NCI-H187 treated with DMSO at 0.1 percent for 48 hours (cell line): Measurements from ENCODE around the gene SDS.

Experiments used
- DNase-seq: peaks from one replicate; lab custom pipeline; 2025; lab: John Stamatoyannopoulos, UW

The SDS gene

DNA sequence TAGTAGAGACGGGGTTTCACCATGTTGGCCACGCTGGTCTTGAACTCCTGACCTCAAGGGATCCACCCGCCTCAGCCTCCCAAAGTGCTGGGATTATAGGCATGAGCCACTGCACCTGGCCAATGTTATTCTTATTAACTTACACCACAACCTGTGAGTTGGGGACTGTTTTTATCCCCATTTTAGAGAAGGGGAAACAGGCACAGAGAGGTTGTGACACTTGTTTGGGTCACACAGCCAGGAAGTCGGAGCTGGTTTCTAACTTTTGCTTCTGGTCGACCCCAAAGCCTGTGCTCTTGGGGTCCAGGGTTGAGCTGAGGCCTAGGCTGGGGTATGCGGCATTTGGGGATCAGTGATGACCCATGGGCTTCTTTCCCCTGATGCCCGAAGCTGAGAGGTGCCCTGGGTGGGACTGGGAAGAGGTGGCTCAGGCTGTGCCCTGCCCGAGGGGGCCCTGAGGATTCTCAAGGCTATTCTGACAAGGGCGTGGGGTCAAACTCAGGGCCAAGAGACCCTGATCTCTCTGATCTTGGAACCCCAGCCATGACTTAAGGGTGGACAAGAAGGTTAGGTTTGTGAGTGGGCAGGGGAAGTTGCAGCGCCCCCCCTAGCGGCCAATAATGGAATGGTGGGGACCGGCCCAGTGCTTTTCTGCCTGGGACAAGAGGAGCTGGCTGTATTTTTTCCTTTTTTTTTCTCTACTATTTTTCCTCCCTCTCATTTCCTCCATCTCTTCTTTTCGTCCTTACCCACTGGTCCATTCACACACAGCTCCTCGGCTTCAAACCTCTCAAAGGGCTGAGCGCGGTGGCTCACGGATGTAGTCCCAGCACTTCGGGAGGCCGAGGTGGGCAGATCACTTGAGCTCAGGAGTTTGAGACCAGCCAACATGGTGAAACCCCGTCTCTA is 21.5 kb upstream of the SDS start:
- DNase-seq: no peak

DNA sequence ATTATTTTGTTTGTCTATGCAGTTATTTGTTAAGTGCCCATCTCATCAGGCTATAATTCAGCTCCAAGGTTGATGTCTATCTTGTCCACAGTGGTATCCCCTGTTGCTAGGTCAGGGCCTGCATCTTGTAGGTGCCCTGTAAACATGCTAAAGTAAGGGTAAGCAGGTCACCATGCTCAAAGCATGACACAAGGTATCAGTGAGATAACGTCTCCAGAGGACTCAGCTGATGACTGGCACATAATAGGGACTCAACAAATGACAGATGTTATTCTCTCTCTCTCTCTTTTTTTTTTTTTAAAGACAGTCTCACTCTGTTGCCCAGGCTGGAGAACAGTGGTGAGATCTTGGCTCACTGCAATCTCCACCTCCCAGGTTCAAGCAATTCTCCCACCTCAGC is 20.8 kb upstream of the SDS start:
- no peak for DNase-seq

- no peak for DNase-seq
Observed at GRCh38 chr12:113422886-113423669, 19.4 kb upstream of the SDS start.

DNA sequence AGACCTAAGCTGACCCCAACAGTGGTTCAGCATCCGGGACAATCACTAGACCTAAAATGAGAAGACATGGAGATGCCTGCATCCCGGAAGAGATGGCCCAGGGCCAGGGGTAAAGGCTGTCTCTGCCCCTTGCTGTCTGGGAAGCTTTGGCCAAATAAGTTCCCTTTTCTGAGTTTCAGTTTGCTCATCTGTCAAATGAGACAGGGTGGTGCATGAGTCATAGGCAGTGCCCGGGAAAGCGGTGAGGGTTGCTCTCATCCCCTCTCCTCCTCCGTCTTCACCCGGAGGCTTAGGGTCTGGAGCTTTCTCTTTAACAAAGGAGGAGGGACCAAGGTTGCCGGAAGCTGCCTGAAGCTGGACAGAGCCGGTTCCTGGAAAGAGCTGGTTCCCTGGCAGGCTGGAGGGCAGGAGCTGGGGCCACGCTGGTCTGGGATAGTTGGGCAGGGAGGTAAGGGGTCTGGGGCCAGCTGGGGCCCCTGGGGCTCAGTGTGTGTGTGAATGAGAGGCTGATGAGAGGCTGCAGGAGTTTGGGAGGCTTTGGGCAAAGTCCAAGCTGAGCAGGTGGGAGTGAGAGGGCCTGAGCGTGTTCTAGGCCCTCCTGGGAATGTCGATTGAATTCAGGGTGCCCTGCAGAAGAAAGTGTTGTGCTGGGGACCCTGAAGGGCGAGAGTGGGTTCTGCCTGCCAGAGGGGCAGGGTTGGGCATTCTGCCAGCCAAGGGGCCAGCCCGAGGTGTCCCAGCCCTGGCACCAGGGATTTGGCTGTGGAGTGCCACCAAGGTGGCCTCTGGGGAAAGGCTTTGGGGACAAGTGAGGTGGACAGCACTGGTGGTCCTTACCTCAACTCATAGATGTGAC is 18.6 kb upstream of the SDS start, which contains the start of gene SDSL:
Gene SDSL, plus strand, starts transcription at position 351 of the 856 bp plus-strand sequence. CDS start 5,603 bp downstream, outside the sequence.
- no peak for DNase-seq

GRCh38 chr12:113420996-113421595 is 17.4 kb upstream of the SDS start:
- DNase-seq: no peak

- DNase-seq: no peak
Observed at GRCh38 chr12:113418213-113418879, 14.7 kb upstream of the SDS start.

GRCh38 chr12:113416091-113416754 is 12.5 kb upstream of the SDS start:
- no peak for DNase-seq

- DNase-seq: no peak
Observed at GRCh38 chr12:113414519-113415038, 10.9 kb upstream of the SDS start.

- DNase-seq: no peak
Observed at GRCh38 chr12:113413488-113413939, 9.8 kb upstream of the SDS start.

DNA sequence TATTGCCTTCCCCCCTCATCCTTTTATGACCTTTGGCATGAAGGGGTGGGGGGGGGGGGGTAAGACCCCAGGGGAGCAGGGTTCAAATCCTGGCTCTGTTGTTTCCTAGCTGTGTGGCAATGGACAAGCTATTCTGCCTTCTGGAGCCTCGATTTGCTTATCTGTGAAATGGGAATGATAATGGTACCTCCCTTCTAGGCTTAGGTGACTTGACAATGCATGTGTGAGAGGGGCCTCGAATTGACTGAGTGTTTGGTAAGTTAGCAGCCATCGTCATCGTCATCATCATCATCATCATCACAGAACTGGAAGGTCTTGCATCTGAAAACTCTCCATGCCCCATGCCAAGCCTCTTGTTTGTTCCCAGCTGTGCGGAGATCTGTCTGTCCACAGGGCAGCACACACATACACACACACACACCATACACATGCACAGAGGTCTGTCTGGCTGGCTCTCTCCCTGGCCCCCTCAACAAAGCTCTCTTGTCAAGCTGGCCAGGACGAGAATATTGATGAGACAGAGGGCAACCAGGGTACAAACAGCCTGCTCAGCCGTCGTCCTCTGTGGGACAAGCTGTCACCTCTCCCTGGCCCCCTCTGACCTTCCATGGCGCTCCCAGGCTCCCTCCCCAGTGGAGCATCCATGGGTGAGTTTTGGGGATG is 5.9 kb upstream of the SDS start:
- DNase-seq: no peak

GRCh38 chr12:113408756-113409298 is 5.1 kb upstream of the SDS start:
- DNase-seq: no peak

- no peak for DNase-seq
Observed at GRCh38 chr12:113407931-113408600, 4.4 kb upstream of the SDS start.

GRCh38 chr12:113405694-113406093 is 2.0 kb upstream of the SDS start:
- no peak for DNase-seq

DNA sequence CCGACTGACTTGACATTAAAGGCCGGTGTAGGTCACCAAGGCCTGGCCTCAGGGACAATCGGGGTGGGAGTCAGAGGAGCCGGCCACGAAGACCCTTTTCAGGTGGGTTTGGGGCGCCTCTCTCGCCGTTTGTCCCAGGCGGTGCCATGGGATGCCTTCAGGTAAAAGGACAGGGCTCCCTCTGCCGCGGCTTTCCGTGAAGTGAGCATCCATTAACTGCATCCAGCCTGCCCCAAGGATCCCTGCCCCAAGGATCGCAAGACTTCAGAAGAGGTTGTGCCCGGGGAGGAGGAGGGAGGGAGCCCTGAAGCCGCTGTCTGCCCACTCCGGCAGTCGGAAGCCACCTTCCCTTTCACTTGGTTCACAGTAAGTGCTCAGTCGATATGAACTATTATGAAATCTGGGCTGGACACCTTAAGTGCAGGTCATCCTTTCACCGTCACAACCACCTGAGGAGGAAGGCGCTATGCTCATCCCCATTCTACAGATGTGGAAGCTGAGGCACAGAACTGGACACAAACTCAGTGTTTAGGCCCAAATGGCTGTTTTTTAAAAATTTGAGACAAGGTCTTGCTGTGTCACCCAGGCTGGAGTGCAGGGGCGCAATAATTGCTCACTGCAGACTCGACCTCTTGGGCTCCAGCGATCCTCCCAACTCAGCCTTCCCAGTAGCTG is 964 bp downstream of the SDS start:
- DNase-seq: no peak

DNA sequence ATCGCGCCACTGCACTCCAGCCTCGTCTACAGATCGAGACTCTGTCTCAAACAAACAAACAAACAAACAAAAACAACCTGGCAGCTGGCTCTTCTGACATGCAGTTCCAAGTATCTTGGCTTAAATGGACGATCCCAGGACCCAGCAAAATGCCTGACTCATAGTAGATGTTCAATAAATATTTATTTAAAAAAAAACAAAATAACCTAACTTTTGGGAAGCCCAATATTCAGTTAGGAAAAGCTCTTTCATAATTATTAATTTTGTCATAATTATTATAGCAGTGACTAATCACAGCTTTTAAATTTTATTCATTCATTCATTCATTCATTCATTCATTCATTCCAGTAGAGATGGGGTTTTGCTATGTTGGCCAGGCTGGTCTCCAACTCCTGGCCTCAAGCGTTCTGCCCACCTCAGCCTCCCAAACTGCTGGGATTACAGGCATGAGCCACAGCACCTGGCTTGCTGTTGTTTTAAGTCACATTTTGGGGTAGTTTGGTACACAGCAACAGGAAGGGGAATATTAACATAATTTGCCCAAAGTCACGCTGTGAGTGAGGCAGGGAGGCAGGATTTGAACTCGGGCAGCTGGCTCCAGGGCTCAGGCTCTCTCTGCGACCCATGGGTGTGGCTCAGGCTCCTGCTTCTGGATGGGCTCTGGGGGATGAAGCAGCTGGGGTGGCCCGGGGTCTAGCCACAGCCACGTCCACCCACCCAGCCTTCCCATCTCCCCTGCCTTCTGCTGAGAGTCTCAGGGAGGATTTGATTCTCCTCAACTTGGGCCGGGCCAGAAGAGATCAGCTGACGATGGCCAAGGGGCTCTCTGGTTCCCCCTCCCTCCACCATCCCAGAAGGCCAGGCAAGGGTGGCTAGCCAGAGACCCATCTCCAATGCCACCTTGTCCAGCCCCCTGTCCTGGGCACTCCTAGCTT is 2.4 kb downstream of the SDS start:
- no peak for DNase-seq

- DNase-seq: no peak
Observed at GRCh38 chr12:113400362-113400761, 3.3 kb downstream of the SDS start.

DNA sequence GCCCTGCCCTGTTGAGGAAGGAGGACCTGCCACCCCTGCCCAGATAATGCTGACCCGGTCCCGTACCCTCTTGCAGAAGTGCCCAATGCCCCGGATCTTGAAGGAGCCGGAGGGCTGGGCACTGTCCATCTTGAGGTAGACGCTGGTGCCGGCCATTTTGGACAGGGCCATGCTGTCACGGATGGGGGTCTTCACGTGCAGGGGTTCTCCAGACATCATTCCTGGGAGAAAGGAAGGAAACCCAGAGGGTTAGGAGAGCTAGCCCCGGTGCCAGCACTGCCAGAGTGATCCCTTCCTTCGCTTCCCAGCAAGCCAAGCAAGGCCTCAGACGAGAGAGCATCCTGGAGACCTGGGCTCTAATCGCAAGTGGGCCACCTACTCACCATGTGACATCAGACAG is 4.2 kb downstream of the SDS start:
- no peak for DNase-seq
